Loucy (cell line): Measurements from ENCODE around the gene AP1S1.

Source experiments
- H2AFZ ChIP-seq: fragments of 200-600 bp; sonication (generic); 2 replicates; pipeline ENCODE4 v1.6.0; 2016; ENCODE audit warnings: antibody characterized with exemption, mild to moderate bottlenecking, low read length, moderate library complexity
- H3F3A ChIP-seq: fragments of 200-600 bp; 2 replicates; pipeline ENCODE4 v1.6.0; 2016; ENCODE audit warnings: antibody characterized with exemption, low read depth, mild to moderate bottlenecking
- H3K27me3 ChIP-seq: fragments of 200-600 bp; sonication (generic); 2 replicates; pipeline ENCODE4 v1.6.1; 2014; ENCODE audit warnings: low read length, mild to moderate bottlenecking; ENCODE audit not compliant: insufficient read depth, poor library complexity, severe bottlenecking
- H3K36me3 ChIP-seq: fragments of 200-600 bp; sonication (generic); 2 replicates; pipeline ENCODE4 v1.6.1; 2016; ENCODE audit warnings: low read length; ENCODE audit not compliant: insufficient read depth
- H3K4me1 ChIP-seq: fragments of 200-600 bp; sonication (generic); 2 replicates; pipeline ENCODE4 v1.5.1; 2014; ENCODE audit warnings: low read length, mild to moderate bottlenecking; ENCODE audit not compliant: insufficient read depth, poor library complexity, severe bottlenecking
- H3K4me2 ChIP-seq: fragments of 200-600 bp; sonication (generic); 2 replicates; pipeline ENCODE4 v1.6.0; 2014; ENCODE audit warnings: antibody characterized with exemption, low read length, low read depth, mild to moderate bottlenecking; ENCODE audit not compliant: poor library complexity, severe bottlenecking
- H3K4me3 ChIP-seq: fragments of 200-600 bp; sonication (generic); 2 replicates; pipeline ENCODE4 v1.5.1; 2014; ENCODE audit warnings: low read length, mild to moderate bottlenecking, mixed read lengths; ENCODE audit not compliant: poor library complexity, severe bottlenecking
- H3K79me2 ChIP-seq: fragments of 200-600 bp; sonication (generic); 2 replicates; pipeline ENCODE4 v1.6.1; 2014; ENCODE audit warnings: low read length; ENCODE audit not compliant: insufficient read depth
- H3K9ac ChIP-seq: fragments of 200-600 bp; sonication (generic); 2 replicates; pipeline ENCODE4 v1.6.0; 2014; ENCODE audit warnings: mild to moderate bottlenecking, low read depth, low read length, moderate library complexity; ENCODE audit not compliant: poor library complexity, severe bottlenecking
- H3K9me2 ChIP-seq: fragments of 200-600 bp; sonication (generic); replicated peaks from 2 replicates; pipeline ENCODE4 v1.6.1; 2016; ENCODE audit warnings: low read depth, low read length, mixed read lengths
- H3K9me3 ChIP-seq: fragments of 200-600 bp; sonication (generic); 2 replicates; pipeline ENCODE4 v1.6.1; 2014; ENCODE audit warnings: mild to moderate bottlenecking, antibody characterized with exemption, low read length, low read depth; ENCODE audit not compliant: insufficient read depth
- H4K20me1 ChIP-seq: fragments of 200-600 bp; sonication (generic); 2 replicates; pipeline ENCODE4 v1.6.0; 2014; ENCODE audit warnings: antibody characterized with exemption, low read length, mild to moderate bottlenecking; ENCODE audit not compliant: insufficient read depth, poor library complexity, severe bottlenecking
- CTCF ChIP-seq: fragments of 200-600 bp; sonication (generic); conservative IDR thresholded peaks from 2 replicates; pipeline ENCODE4 v1.5.1; 2014; ENCODE audit warnings: mild to moderate bottlenecking, antibody characterized with exemption, low read length
- EZH2phosphoT487 ChIP-seq: fragments of 200-600 bp; IDR thresholded peaks from 2 replicates; pipeline ENCODE4 v1.6.1; 2018; ENCODE audit warnings: antibody characterized with exemption, mild to moderate bottlenecking, moderate library complexity, borderline replicate concordance

AP1S1 gene

GRCh38 chr7:101169838-101170551, 15.7 kb downstream of the AP1S1 start:
- peak overlapping the region; percentile 82 for H3K4me2 ChIP-seq
- no peaks in the 10 kb centered on the region for H3K27me3 ChIP-seq
- H3K79me2 ChIP-seq, result no peaks in the 10 kb centered on the region
- peaks cover 41% of the 10 kb centered on the region for H3K4me1 ChIP-seq
- H3K4me3 ChIP-seq, result peak overlapping the region; percentile 61
- H2AFZ ChIP-seq, result peak overlapping the region; percentile 78
- H3F3A ChIP-seq, result no peaks in the 10 kb centered on the region
- peak overlapping the region; percentile 8 for H3K9ac ChIP-seq
- no peak for TF ChIP-seq EZH2phosphoT487
- peak; percentile 92 for TF ChIP-seq CTCF
- peaks cover 6% of the 10 kb centered on the region for H4K20me1 ChIP-seq
- no peaks in the 10 kb centered on the region for H3K36me3 ChIP-seq
- no peaks in the 10 kb centered on the region for H3K9me3 ChIP-seq
- H3K9me2 ChIP-seq, result no peaks in the 10 kb centered on the region

- H4K20me1 ChIP-seq, result peaks cover 2% of the 10 kb centered on the region
- no peaks in the 10 kb centered on the region for H3K9me3 ChIP-seq
- TF ChIP-seq EZH2phosphoT487, result no peak
- TF ChIP-seq CTCF, result no peak
- no peaks in the 10 kb centered on the region for H3K27me3 ChIP-seq
- H2AFZ ChIP-seq, result peak overlapping the region; percentile 17
- H3F3A ChIP-seq, result no peaks in the 10 kb centered on the region
- no peaks in the 10 kb centered on the region for H3K79me2 ChIP-seq
- no peaks in the 10 kb centered on the region for H3K36me3 ChIP-seq
- H3K4me1 ChIP-seq, result peaks cover 41% of the 10 kb centered on the region
- peak overlapping the region; percentile 16 for H3K9ac ChIP-seq
- peak overlapping the region; percentile 61 for H3K4me3 ChIP-seq
- no peaks in the 10 kb centered on the region for H3K9me2 ChIP-seq
- H3K4me2 ChIP-seq, result peak overlapping the region; percentile 82
Observed at GRCh38 chr7:101170617-101171441, 16.6 kb downstream of the AP1S1 start.

GRCh38 chr7:101171442-101171837, 17.2 kb downstream of the AP1S1 start:
- H2AFZ ChIP-seq, result peak overlapping the region; percentile 17
- no peak for TF ChIP-seq EZH2phosphoT487
- peak; percentile 32 for TF ChIP-seq CTCF
- no peaks in the 10 kb centered on the region for H4K20me1 ChIP-seq
- no peaks in the 10 kb centered on the region for H3K27me3 ChIP-seq
- peak overlapping the region; percentile 61 for H3K4me3 ChIP-seq
- H3K9me2 ChIP-seq, result no peaks in the 10 kb centered on the region
- peak overlapping the region; percentile 16 for H3K9ac ChIP-seq
- no peaks in the 10 kb centered on the region for H3F3A ChIP-seq
- no peaks in the 10 kb centered on the region for H3K79me2 ChIP-seq
- no peaks in the 10 kb centered on the region for H3K36me3 ChIP-seq
- H3K4me1 ChIP-seq, result peaks cover 41% of the 10 kb centered on the region
- peak overlapping the region; percentile 82 for H3K4me2 ChIP-seq
- H3K9me3 ChIP-seq, result no peaks in the 10 kb centered on the region
